ENCODE measurements around the gene SPTAN1. TPM values are rescaled to one million over a fixed set of nuclear protein-coding genes. Genes with fewer than 3 reads are reported as not detected.
A peak's percentile ranks its signal among the peaks of the same experiment; 100 is the strongest.

Gene SPTAN1
- total and polyA plus RNA-seq, 2 experiments from 2014 or later = 108 to 195 TPM

- TF ChIP-seq, protein P1, sequence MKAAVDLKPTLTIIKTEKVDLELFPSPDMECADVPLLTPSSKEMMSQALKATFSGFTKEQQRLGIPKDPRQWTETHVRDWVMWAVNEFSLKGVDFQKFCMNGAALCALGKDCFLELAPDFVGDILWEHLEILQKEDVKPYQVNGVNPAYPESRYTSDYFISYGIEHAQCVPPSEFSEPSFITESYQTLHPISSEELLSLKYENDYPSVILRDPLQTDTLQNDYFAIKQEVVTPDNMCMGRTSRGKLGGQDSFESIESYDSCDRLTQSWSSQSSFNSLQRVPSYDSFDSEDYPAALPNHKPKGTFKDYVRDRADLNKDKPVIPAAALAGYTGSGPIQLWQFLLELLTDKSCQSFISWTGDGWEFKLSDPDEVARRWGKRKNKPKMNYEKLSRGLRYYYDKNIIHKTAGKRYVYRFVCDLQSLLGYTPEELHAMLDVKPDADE (IDR thresholded peaks at IDR 0.05) = no peak; the same call in 1 of the 2 replicates
- TF ChIP-seq ZNF331 (CRISPR knock-in tag; IDR thresholded peaks at IDR 0.05; ENCODE audit: low read depth) (no peak), EZH2 (IDR thresholded peaks at IDR 0.05; ENCODE audit: low read depth, unreplicated experiment) (no peak), JUNB (IDR thresholded peaks at IDR 0.05; ENCODE audit: unreplicated experiment) (no peak)
These were observed 682 bp upstream of the SPTAN1 start (continued) for GRCh38 chr9:128551657-128552152.

GRCh38 chr9:128552744-128553440 is 505 bp downstream of the SPTAN1 start:
- H3K79me2 ChIP-seq (replicated peaks; ENCODE audit: insufficient read depth) = peaks cover 50% of the 10 kb centered on the region
- peaks cover 12% of the 10 kb centered on the region; the same call in 1 of the 2 replicates for H3K27me3 ChIP-seq (ENCODE audit: insufficient read depth)
- H4K20me1 ChIP-seq (replicated peaks; ENCODE audit: insufficient read depth) = peaks cover 16% of the 10 kb centered on the region
- H3K27ac ChIP-seq (ENCODE audit: low read depth) = peak overlapping the region; percentile 53; the same call in 1 of the 2 replicates
- peak overlapping the region; percentile 84 for H3K4me3 ChIP-seq
- Mint-ChIP-seq H3K4me3 (no peak overlapping the region), H3K36me3 (ENCODE audit: low read depth) (no peaks in the 10 kb centered on the region; the same call in 2 of the 3 replicates), H3K27me3 (ENCODE audit: insufficient read depth, low read depth, poor library complexity) (peaks cover 3% of the 10 kb centered on the region), H3K9me3 (no peaks in the 10 kb centered on the region), H3K4me1 (peaks cover 20% of the 10 kb centered on the region), H3K27ac (no peak overlapping the region)
- no peaks in the 10 kb centered on the region; the same call in 1 of the 2 replicates for H3K36me3 ChIP-seq (ENCODE audit: insufficient read depth)
- peak; percentile 61 for DNase-seq (ENCODE audit: low spot score)
- peaks cover 49% of the 10 kb centered on the region for H3K4me1 ChIP-seq (ENCODE audit: insufficient read depth)
- TF ChIP-seq ZNF462 (CRISPR knock-in tag; IDR thresholded peaks at IDR 0.05) = no peak
- no peak for TF ChIP-seq NANOG (IDR thresholded peaks at IDR 0.05; ENCODE audit: borderline replicate concordance)
- TF ChIP-seq, protein P1 (IDR thresholded peaks at IDR 0.05) = no peak
- no peak for TF ChIP-seq JUNB (IDR thresholded peaks at IDR 0.05; ENCODE audit: unreplicated experiment)
- TF ChIP-seq POLR2AphosphoS5 (IDR thresholded peaks at IDR 0.05; ENCODE audit: low read depth) = no peak
- TF ChIP-seq EZH2phosphoT487 (IDR thresholded peaks at IDR 0.05; ENCODE audit: unreplicated experiment) = no peak
- no peak for TF ChIP-seq CTCF (conservative IDR thresholded peaks at IDR 0.05; ENCODE audit: low read depth in 2 of 2)
- peak; percentile 38 for ATAC-seq
- H3K4me2 ChIP-seq = peak overlapping the region; percentile 77
- H3K9me2 ChIP-seq (ENCODE audit: insufficient read depth) = no peaks in the 10 kb centered on the region
- no peak overlapping the region for H2AFZ ChIP-seq
- H3F3A ChIP-seq (replicated peaks; ENCODE audit: low read depth) = peaks cover 10% of the 10 kb centered on the region
